ENCODE data around the gene SEMA3B. TPM values are rescaled to one million over a fixed set of nuclear protein-coding genes. Genes with fewer than 3 reads are reported as not detected.
"Not testable (repeated sequence)": the region's sequence is repeated elsewhere in the genome, so short reads cannot be mapped to it uniquely, and the experiment has no call there.

Gene SEMA3B
- total RNA-seq, 2 experiments from 2014 or later = 0.33 to 0.37 TPM

- Mint-ChIP-seq H3K4me3 (peak overlapping the region; percentile 95), H3K9me3 (no peaks in the 10 kb centered on the region), H3K27me3 (ENCODE audit: low read depth) (no peaks in the 10 kb centered on the region), H3K36me3 (ENCODE audit: low read depth) (peaks cover 10% of the 10 kb centered on the region), H3K27ac (peak overlapping the region; percentile 92), H3K4me1 (ENCODE audit: low read depth) (peaks cover 71% of the 10 kb centered on the region)
- intact Hi-C loops (cut with micrococcal nuclease) = loop anchor here (5.0 to 10.0 kb wide), 2 partner anchors 373 to 1765 kb away; partner anchors contain the start of gene CISH
- CTCF ChIA-PET = interaction anchor here (5.3 kb wide), 1 partner anchor 13 kb away, joined by 35 read pairs; no protein-coding TSS in a partner anchor
- DNase-seq = no peak
Observed at GRCh38 chr3:50239649-50240048, 29.3 kb upstream of the SEMA3B start.

DNA sequence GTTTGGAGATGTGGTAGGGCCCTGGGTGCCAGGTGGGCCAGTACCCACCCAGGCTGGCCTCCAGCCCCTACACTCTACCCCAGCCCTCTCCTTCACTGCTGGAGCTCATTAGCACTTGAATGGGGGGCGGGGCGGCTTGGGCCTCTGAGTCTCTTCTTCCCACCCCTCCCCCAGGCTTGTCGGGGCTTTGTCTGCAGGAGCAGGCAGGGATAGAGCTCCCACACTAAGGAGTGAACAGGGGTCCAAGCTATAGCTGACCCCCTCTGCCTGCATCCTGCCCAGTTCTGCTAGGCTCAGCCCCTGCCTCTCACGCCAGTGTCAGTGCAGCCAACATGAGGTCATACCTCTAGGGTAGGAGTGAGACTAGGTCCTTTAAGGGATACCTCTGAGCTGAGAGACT lies 27.8 kb upstream of the SEMA3B start:
- intact Hi-C loops (cut with micrococcal nuclease) = no loop called here
- Mint-ChIP-seq H3K36me3 (ENCODE audit: low read depth) (peaks cover 10% of the 10 kb centered on the region), H3K4me1 (ENCODE audit: low read depth) (peaks cover 77% of the 10 kb centered on the region), H3K4me3 (no peak overlapping the region), H3K27me3 (ENCODE audit: low read depth) (no peaks in the 10 kb centered on the region), H3K27ac (peak overlapping the region; percentile 95), H3K9me3 (no peaks in the 10 kb centered on the region)
- DNase-seq = no peak
- CTCF ChIA-PET = interaction anchor here (0.7 to 4.1 kb wide), 4 partner anchors 11 to 47 kb away, joined by 3 to 38 read pairs (median 4); no protein-coding TSS in a partner anchor

GRCh38 chr3:50241713-50242380 lies 27.1 kb upstream of the SEMA3B start:
- intact Hi-C loops (cut with micrococcal nuclease) = no loop called here
- DNase-seq = peak; percentile 18

GRCh38 chr3:50242381-50242770 lies 26.6 kb upstream of the SEMA3B start:
- Mint-ChIP-seq H3K27ac (peak overlapping the region; percentile 95), H3K36me3 (ENCODE audit: low read depth) (peaks cover 4% of the 10 kb centered on the region), H3K9me3 (no peaks in the 10 kb centered on the region), H3K4me1 (ENCODE audit: low read depth) (peaks cover 88% of the 10 kb centered on the region), H3K4me3 (peak overlapping the region; percentile 55), H3K27me3 (ENCODE audit: low read depth) (no peaks in the 10 kb centered on the region)
- CTCF ChIA-PET = interaction anchor here (0.7 to 4.1 kb wide), 3 partner anchors 15 to 54 kb away, joined by 3 to 38 read pairs (median 10); no protein-coding TSS in a partner anchor
- intact Hi-C loops (cut with micrococcal nuclease) = no loop called here
- peak; percentile 69 for DNase-seq

More at GRCh38 chr3:50241713-50242380, 27.1 kb upstream of the SEMA3B start:
- Mint-ChIP-seq H3K27ac (peak overlapping the region; percentile 95), H3K27me3 (ENCODE audit: low read depth) (no peaks in the 10 kb centered on the region), H3K4me1 (ENCODE audit: low read depth) (peaks cover 83% of the 10 kb centered on the region), H3K36me3 (ENCODE audit: low read depth) (peaks cover 6% of the 10 kb centered on the region), H3K9me3 (no peaks in the 10 kb centered on the region), H3K4me3 (no peak overlapping the region)
- CTCF ChIA-PET = interaction anchor here (0.7 to 4.1 kb wide), 4 partner anchors 10 to 48 kb away, joined by 3 to 38 read pairs (median 4); no protein-coding TSS in a partner anchor

- Mint-ChIP-seq H3K36me3 (ENCODE audit: low read depth) (peaks cover 1% of the 10 kb centered on the region), H3K27me3 (ENCODE audit: low read depth) (no peaks in the 10 kb centered on the region), H3K27ac (peak overlapping the region; percentile 95), H3K9me3 (no peaks in the 10 kb centered on the region), H3K4me1 (ENCODE audit: low read depth) (peaks cover 89% of the 10 kb centered on the region), H3K4me3 (peak overlapping the region; percentile 55)
- intact Hi-C loops (cut with micrococcal nuclease) = no loop called here
- peak; percentile 74 for DNase-seq
- CTCF ChIA-PET = interaction anchor here (0.5 to 4.1 kb wide), 8 partner anchors 13 to 162 kb away, joined by 3 to 38 read pairs (median 4); no protein-coding TSS in a partner anchor
Observed at GRCh38 chr3:50242851-50243542, 25.9 kb upstream of the SEMA3B start.

GRCh38 chr3:50243543-50243895 lies 25.4 kb upstream of the SEMA3B start:
- peaks cover 2% of the 10 kb centered on the region for H3K36me3 Mint-ChIP-seq (ENCODE audit: low read depth)
- H3K27ac Mint-ChIP-seq = peak overlapping the region; percentile 95
- CTCF ChIA-PET = interaction anchor here (0.5 to 4.1 kb wide), 9 partner anchors 13 to 162 kb away, joined by 3 to 38 read pairs (median 4); no protein-coding TSS in a partner anchor
- no peak overlapping the region for H3K4me3 Mint-ChIP-seq
- no peaks in the 10 kb centered on the region for H3K9me3 Mint-ChIP-seq
- intact Hi-C loops (cut with micrococcal nuclease) = no loop called here
- DNase-seq = no peak
- no peaks in the 10 kb centered on the region for H3K27me3 Mint-ChIP-seq (ENCODE audit: low read depth)
- H3K4me1 Mint-ChIP-seq (ENCODE audit: low read depth) = peaks cover 87% of the 10 kb centered on the region

DNA sequence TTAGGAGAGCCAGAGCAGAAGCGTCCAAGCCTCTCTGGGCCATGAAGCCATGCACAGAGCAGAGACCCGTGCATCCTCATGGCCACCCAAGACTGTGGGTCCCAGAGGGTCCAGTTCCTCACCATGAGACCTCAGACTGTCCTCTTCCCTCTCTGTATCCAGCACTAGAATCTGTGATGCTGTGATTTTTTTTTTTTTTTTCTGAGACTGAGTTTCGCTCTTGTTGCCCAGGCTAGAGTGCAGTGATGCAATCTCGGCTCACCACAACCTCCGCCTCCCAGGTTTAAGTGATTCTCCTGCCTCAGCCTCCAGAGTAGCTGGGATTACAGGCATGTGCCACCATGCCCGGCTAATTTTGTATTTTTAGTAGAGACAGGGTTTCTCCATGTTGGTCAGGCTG lies 24.1 kb upstream of the SEMA3B start:
- H3K36me3 Mint-ChIP-seq (ENCODE audit: low read depth); DNase-seq; H3K9me3 Mint-ChIP-seq; H3K27me3 Mint-ChIP-seq (ENCODE audit: low read depth); intact Hi-C loops (cut with micrococcal nuclease): not testable (repeated sequence)
- H3K27ac Mint-ChIP-seq = peak overlapping the region; percentile 95
- CTCF ChIA-PET = interaction anchor here (0.5 to 4.1 kb wide), 5 partner anchors 9 to 19 kb away, joined by 3 to 38 read pairs (median 5); partner anchors contain the start of gene GNAI2
- H3K4me1 Mint-ChIP-seq (ENCODE audit: low read depth) = peaks cover 81% of the 10 kb centered on the region
- peak overlapping the region; percentile 15 for H3K4me3 Mint-ChIP-seq

GRCh38 chr3:50245251-50245745 lies 23.6 kb upstream of the SEMA3B start:
- intact Hi-C loops (cut with micrococcal nuclease) = no loop called here
- Mint-ChIP-seq H3K36me3 (ENCODE audit: low read depth) (peaks cover 2% of the 10 kb centered on the region), H3K4me3 (peak overlapping the region; percentile 81), H3K27me3 (ENCODE audit: low read depth) (no peaks in the 10 kb centered on the region), H3K9me3 (no peaks in the 10 kb centered on the region), H3K4me1 (ENCODE audit: low read depth) (peaks cover 81% of the 10 kb centered on the region), H3K27ac (peak overlapping the region; percentile 95)
- no peak for DNase-seq
- CTCF ChIA-PET = interaction anchor here (0.5 kb wide), 1 partner anchor 19 kb away, joined by 3 read pairs; no protein-coding TSS in a partner anchor

DNA sequence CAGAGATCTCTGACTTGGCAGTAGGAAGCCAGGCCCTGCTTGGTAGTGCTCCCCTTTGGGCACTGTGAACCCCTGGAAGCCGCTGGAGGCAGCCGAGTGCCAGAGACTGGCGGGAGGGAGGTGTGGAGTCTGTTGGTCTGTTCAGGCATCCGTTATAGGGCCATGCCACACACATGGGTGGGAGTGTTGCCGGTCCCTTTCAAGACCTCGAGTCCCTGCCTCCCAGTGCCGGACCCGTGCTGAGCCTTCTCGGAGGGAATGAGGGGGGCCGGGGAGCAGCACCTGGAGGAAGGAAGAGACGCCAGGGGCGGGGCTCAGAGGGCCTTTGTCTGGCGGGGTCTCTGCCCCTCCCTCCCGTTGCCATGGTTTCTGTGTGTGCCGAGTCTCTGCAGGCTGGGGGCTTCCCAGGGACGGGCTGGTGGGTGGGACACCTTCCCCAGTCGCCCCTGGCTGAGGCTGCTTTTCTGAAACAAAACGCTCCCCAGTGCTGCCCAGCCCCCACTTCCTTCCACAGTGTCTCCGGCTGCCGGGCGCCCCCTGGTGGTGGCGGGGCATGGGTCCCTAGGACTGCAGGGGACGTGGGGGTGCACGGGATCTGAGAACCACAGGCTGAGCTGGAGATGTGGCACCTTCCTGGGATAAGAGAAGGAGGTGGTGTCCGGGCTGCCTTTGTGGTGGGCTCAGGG lies 23.0 kb upstream of the SEMA3B start:
- Mint-ChIP-seq H3K27me3 (ENCODE audit: low read depth) (no peaks in the 10 kb centered on the region), H3K4me1 (ENCODE audit: low read depth) (peaks cover 82% of the 10 kb centered on the region), H3K4me3 (peak overlapping the region; percentile 81), H3K9me3 (no peaks in the 10 kb centered on the region), H3K27ac (peak overlapping the region; percentile 95), H3K36me3 (ENCODE audit: low read depth) (peaks cover 2% of the 10 kb centered on the region)
- intact Hi-C loops (cut with micrococcal nuclease) = loop anchor here (1.0 to 2.0 kb wide), 6 partner anchors 11 to 53 kb away; partner anchors contain the start of genes HYAL3 and NAA80
- CTCF ChIA-PET = interaction anchor here (0.8 to 4.9 kb wide), 25 partner anchors 7 to 167 kb away, joined by 3 to 119 read pairs (median 5); partner anchors contain the start of genes GNAI2, HYAL3, IFRD2 and NAA80
- DNase-seq = peak; percentile 97

DNA sequence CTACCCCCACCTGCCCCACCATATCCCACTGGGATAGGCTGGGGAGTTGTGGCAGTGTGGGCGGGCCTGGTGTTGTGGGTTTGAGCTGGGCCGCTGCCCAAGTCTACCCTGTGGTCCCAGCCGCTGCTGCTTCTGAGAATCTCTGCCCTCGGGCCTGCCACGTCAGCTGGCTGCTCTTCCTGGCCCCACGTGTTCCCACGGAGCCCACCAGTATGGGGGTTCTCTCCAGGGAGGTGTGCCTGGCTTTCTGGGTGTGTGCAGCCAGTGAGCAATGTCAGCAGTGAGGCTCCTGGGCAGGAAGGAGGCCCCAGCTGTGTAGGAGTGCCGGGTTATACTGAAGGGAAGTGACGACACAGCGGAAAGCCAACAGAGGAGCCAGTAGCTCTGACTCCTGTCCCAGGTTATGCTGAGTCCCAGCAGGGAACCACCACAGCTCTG lies 22.4 kb upstream of the SEMA3B start:
- CTCF ChIA-PET = interaction anchor here (0.8 to 4.9 kb wide), 25 partner anchors 8 to 167 kb away, joined by 3 to 119 read pairs (median 5); partner anchors contain the start of genes GNAI2, HYAL3, IFRD2 and NAA80
- intact Hi-C loops (cut with micrococcal nuclease) = loop anchor here (1.0 to 2.0 kb wide), 6 partner anchors 11 to 52 kb away; partner anchors contain the start of genes HYAL3 and NAA80
- peak overlapping the region; percentile 81 for H3K4me3 Mint-ChIP-seq
- peak; percentile 94 for DNase-seq
- no peaks in the 10 kb centered on the region for H3K9me3 Mint-ChIP-seq
- H3K27ac Mint-ChIP-seq = peak overlapping the region; percentile 95
- H3K4me1 Mint-ChIP-seq (ENCODE audit: low read depth) = peaks cover 82% of the 10 kb centered on the region
- no peaks in the 10 kb centered on the region for H3K27me3 Mint-ChIP-seq (ENCODE audit: low read depth)
- peaks cover 5% of the 10 kb centered on the region for H3K36me3 Mint-ChIP-seq (ENCODE audit: low read depth)

DNA sequence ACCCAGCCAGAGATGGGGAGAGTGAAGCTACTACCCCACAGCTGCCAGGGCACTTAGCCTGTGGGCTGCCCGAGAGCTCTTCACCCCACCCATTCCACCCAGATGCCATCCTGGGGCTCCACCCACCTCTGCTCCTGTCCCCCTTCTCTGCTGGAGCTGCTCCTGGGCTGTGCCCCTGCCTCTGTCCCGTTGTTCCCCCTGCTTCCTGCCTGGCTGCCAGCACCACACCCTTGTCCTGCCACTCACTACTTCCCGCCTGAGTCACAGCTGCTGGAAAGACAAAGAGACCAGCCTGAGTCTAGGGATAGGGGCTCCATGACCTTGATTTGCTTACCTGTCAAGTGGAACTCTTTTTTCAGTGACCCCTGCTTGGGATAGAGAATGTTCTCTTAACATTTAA lies 20.6 kb upstream of the SEMA3B start:
- Mint-ChIP-seq H3K4me1 (ENCODE audit: low read depth) (peaks cover 65% of the 10 kb centered on the region), H3K9me3 (no peaks in the 10 kb centered on the region), H3K27me3 (ENCODE audit: low read depth) (no peaks in the 10 kb centered on the region), H3K36me3 (ENCODE audit: low read depth) (peaks cover 8% of the 10 kb centered on the region), H3K27ac (peak overlapping the region; percentile 95), H3K4me3 (no peak overlapping the region)
- intact Hi-C loops (cut with micrococcal nuclease) = no loop called here
- no peak for DNase-seq
- CTCF ChIA-PET = interaction anchor here (1.2 to 4.9 kb wide), 4 partner anchors 12 to 54 kb away, joined by 3 to 119 read pairs (median 31); partner anchors contain the start of gene LSMEM2
